Vagina (tissue), 2 donors: ENCODE data around the gene TMC1. TPM values are rescaled to one million over a fixed set of nuclear protein-coding genes. Genes with fewer than 3 reads are reported as not detected.
"Not testable (repeated sequence)": the region's sequence is repeated elsewhere in the genome, so short reads cannot be mapped to it uniquely, and the experiment has no call there.

Experiments
- DNase-seq, 2 donors: peaks; one replicate each; pipeline ENCODE4 v3.0.0-alpha.2; 2017; ENCODE audit errors: extremely low spot score in 2 of 2
- H3K27ac ChIP-seq: fragments of 200-600 bp; sonication (generic); one replicate; pipeline ENCODE4 v1.5.1; 2019
- H3K27me3 ChIP-seq: fragments of 200-600 bp; sonication (generic); one replicate; pipeline ENCODE4 v1.5.1; 2019
- H3K36me3 ChIP-seq, 2 donors: fragments of 200-600 bp; sonication (generic); one replicate each; pipeline ENCODE4 v1.5.1; 2017 to 2019
- H3K4me1 ChIP-seq: fragments of 200-600 bp; sonication (generic); one replicate; pipeline ENCODE4 v1.5.1; 2019
- H3K4me3 ChIP-seq, 2 donors: fragments of 200-600 bp; sonication (generic); 1 replicate in 1 of 2; 2 replicates in 1 of 2; pipeline ENCODE4 v1.5.1; 2016 to 2019
- H3K9me3 ChIP-seq: fragments of 200-600 bp; sonication (generic); one replicate; pipeline ENCODE4 v1.5.1; 2019
- CTCF ChIP-seq, 3 experiments: fragments of 450-650 bp in 2 of 3; fragments of 200-600 bp in 1 of 3; sonication (generic) in 1 of 3; IDR thresholded peaks; one replicate each; pipeline ENCODE4 v1.5.1; 2017 to 2019; ENCODE audit warnings: antibody characterized with exemption in 3 of 3, mild to moderate bottlenecking in 2 of 3, moderate library complexity in 2 of 3
- POLR2A ChIP-seq, 2 donors: fragments of 450-650 bp; IDR thresholded peaks; one replicate each; pipeline ENCODE4 v1.6.1; 2017; ENCODE audit warnings: antibody characterized with exemption in 2 of 2, mild to moderate bottlenecking in 2 of 2, moderate library complexity in 2 of 2
- POLR2AphosphoS5 ChIP-seq, 2 donors: sonication (generic); formaldehyde crosslinking; IDR thresholded peaks; one replicate each; pipeline ENCODE4 v1.9.0; 2017; ENCODE audit warnings: antibody characterized with exemption in 2 of 2, mild to moderate bottlenecking in 2 of 2, low read depth in 1 of 2; ENCODE audit not compliant: insufficient read depth in 1 of 2
- intact Hi-C: fragments of 100-400 bp; cut with DNase I; formaldehyde crosslinking; loops from one replicate; pipeline ENCODE4 v1.15.1; 2023
- total RNA-seq: library from RNA; depleted of rRNA; stranded (reverse); fragments of >200 nt; gene quantifications from one replicate; pipeline ENCODE4 v1.2.3, GENCODE V29; 2016

The TMC1 gene
- total RNA-seq = not detected

- H3K4me3 ChIP-seq, H3K27me3 ChIP-seq, H3K4me1 ChIP-seq, H3K36me3 ChIP-seq, intact Hi-C loops, H3K27ac ChIP-seq, DNase-seq, H3K9me3 ChIP-seq: not testable (repeated sequence)
Measured at GRCh38 chr9:72521416-72521815, at the start of gene TMC1. TSS of gene TMC1 (plus strand) at chr9:72521608. CDS start at chr9:72648649, 127,041 bp downstream.

GRCh38 chr9:72473474-72474261, 47.7 kb upstream of the TMC1 start:
- Histone ChIP-seq H3K9me3 (no peaks in the 10 kb centered on the region), H3K27ac (no peak overlapping the region), H3K27me3 (no peaks in the 10 kb centered on the region), H3K36me3 (no peaks in the 10 kb centered on the region), H3K4me3 (no peak overlapping the region), H3K4me1 (peaks cover 21% of the 10 kb centered on the region)
- TF ChIP-seq POLR2A (IDR thresholded peaks at IDR 0.05) (no peak), CTCF (IDR thresholded peaks at IDR 0.05) (no peak), POLR2AphosphoS5 (IDR thresholded peaks at IDR 0.05; ENCODE audit: insufficient read depth in 1 of 2, low read depth in 1 of 2) (no peak)
- intact Hi-C loops = no loop called here
- DNase-seq = no peak

- no peaks in the 10 kb centered on the region for H3K9me3 ChIP-seq
- TF ChIP-seq POLR2A (IDR thresholded peaks at IDR 0.05) = no peak
- no peak for TF ChIP-seq POLR2AphosphoS5 (IDR thresholded peaks at IDR 0.05; ENCODE audit: insufficient read depth in 1 of 2, low read depth in 1 of 2)
- no peak for TF ChIP-seq CTCF (IDR thresholded peaks at IDR 0.05)
- no peaks in the 10 kb centered on the region for H3K36me3 ChIP-seq
- H3K27me3 ChIP-seq = no peaks in the 10 kb centered on the region
- no peak overlapping the region for H3K4me3 ChIP-seq
- H3K27ac ChIP-seq = peak overlapping the region; percentile 21
- intact Hi-C loops = no loop called here
- H3K4me1 ChIP-seq = peaks cover 21% of the 10 kb centered on the region
- no peak for DNase-seq
Measured at GRCh38 chr9:72474676-72475075, 46.7 kb upstream of the TMC1 start.

- no peak for DNase-seq
- no peak for TF ChIP-seq POLR2A (IDR thresholded peaks at IDR 0.05)
- no peak for TF ChIP-seq CTCF (IDR thresholded peaks at IDR 0.05)
- TF ChIP-seq POLR2AphosphoS5 (IDR thresholded peaks at IDR 0.05; ENCODE audit: insufficient read depth in 1 of 2, low read depth in 1 of 2) = no peak
- H3K27me3 ChIP-seq = no peaks in the 10 kb centered on the region
- H3K36me3 ChIP-seq = no peaks in the 10 kb centered on the region
- intact Hi-C loops = no loop called here
- peaks cover 21% of the 10 kb centered on the region for H3K4me1 ChIP-seq
- H3K4me3 ChIP-seq = no peak overlapping the region
- no peaks in the 10 kb centered on the region for H3K9me3 ChIP-seq
- no peak overlapping the region for H3K27ac ChIP-seq
Measured at GRCh38 chr9:72476100-72476499, 45.3 kb upstream of the TMC1 start.

GRCh38 chr9:72476617-72477437, 44.6 kb upstream of the TMC1 start:
- H3K9me3 ChIP-seq = no peaks in the 10 kb centered on the region
- no peak overlapping the region for H3K4me3 ChIP-seq
- intact Hi-C loops = no loop called here
- H3K4me1 ChIP-seq = peaks cover 21% of the 10 kb centered on the region
- TF ChIP-seq POLR2AphosphoS5 (IDR thresholded peaks at IDR 0.05; ENCODE audit: insufficient read depth in 1 of 2, low read depth in 1 of 2) (peak in 1 of 2 donors; percentile 46), CTCF (IDR thresholded peaks at IDR 0.05) (no peak), POLR2A (IDR thresholded peaks at IDR 0.05) (no peak)
- DNase-seq = no peak
- no peaks in the 10 kb centered on the region for H3K27me3 ChIP-seq
- H3K36me3 ChIP-seq = no peaks in the 10 kb centered on the region
- H3K27ac ChIP-seq = peak overlapping the region; percentile 6
